Activated T-cell treated with anti-CD3 and anti-CD28 coated beads, Interleukin-2, amount 50 U/mL, for 24 hours (primary cell): ENCODE results near the gene IER5L.
"Not testable (repeated sequence)": the region's sequence is repeated elsewhere in the genome, so short reads cannot be mapped to it uniquely, and the experiment has no call there.

ENCODE experiments used
- DNase-seq: peaks from one replicate; pipeline ENCODE4 v3.0.0-alpha.2; 2020
- H3K27ac Mint-ChIP-seq: 2 replicates; pipeline ENCODE4 v1.8.0; 2020; ENCODE audit warnings: mild to moderate bottlenecking, mixed read lengths
- H3K27me3 Mint-ChIP-seq: 2 replicates; pipeline ENCODE4 v1.8.0; 2020; ENCODE audit warnings: mixed read lengths
- H3K36me3 Mint-ChIP-seq: 2 replicates; pipeline ENCODE4 v1.8.0; 2020; ENCODE audit warnings: low read depth, mixed read lengths
- H3K4me1 Mint-ChIP-seq: 2 replicates; pipeline ENCODE4 v1.8.0; 2020; ENCODE audit warnings: low read depth, mixed read lengths
- H3K4me3 Mint-ChIP-seq: 2 replicates; pipeline ENCODE4 v1.8.0; 2020; ENCODE audit warnings: mild to moderate bottlenecking, moderate library complexity, mixed read lengths
- H3K9me3 Mint-ChIP-seq: 2 replicates; pipeline ENCODE4 v1.8.0; 2020; ENCODE audit warnings: mixed read lengths

The IER5L gene

GRCh38 chr9:129166623-129167557 is 11.2 kb downstream of the IER5L start:
- no peaks in the 10 kb centered on the region for H3K9me3 Mint-ChIP-seq
- H3K4me3 Mint-ChIP-seq, result peak overlapping the region; percentile 20
- peaks cover 25% of the 10 kb centered on the region for H3K4me1 Mint-ChIP-seq
- H3K36me3 Mint-ChIP-seq, result no peaks in the 10 kb centered on the region
- H3K27ac Mint-ChIP-seq, result no peak overlapping the region
- H3K27me3 Mint-ChIP-seq, result peaks cover 2% of the 10 kb centered on the region
- DNase-seq, result peak; percentile 45

GRCh38 chr9:129165198-129165597 is 12.9 kb downstream of the IER5L start:
- Mint-ChIP-seq H3K27me3 (no peaks in the 10 kb centered on the region), H3K27ac (no peak overlapping the region), H3K4me3 (no peak overlapping the region), H3K4me1 (peaks cover 18% of the 10 kb centered on the region), H3K36me3 (no peaks in the 10 kb centered on the region), H3K9me3 (no peaks in the 10 kb centered on the region)
- DNase-seq, result no peak

GRCh38 chr9:129164246-129164930 is 13.7 kb downstream of the IER5L start:
- no peaks in the 10 kb centered on the region for H3K9me3 Mint-ChIP-seq
- H3K27me3 Mint-ChIP-seq, result no peaks in the 10 kb centered on the region
- H3K4me3 Mint-ChIP-seq, result no peak overlapping the region
- no peak for DNase-seq
- peaks cover 15% of the 10 kb centered on the region for H3K4me1 Mint-ChIP-seq
- H3K27ac Mint-ChIP-seq, result no peak overlapping the region
- no peaks in the 10 kb centered on the region for H3K36me3 Mint-ChIP-seq

GRCh38 chr9:129163753-129164152 is 14.3 kb downstream of the IER5L start:
- no peaks in the 10 kb centered on the region for H3K36me3 Mint-ChIP-seq
- DNase-seq, result no peak
- peaks cover 15% of the 10 kb centered on the region for H3K4me1 Mint-ChIP-seq
- no peaks in the 10 kb centered on the region for H3K9me3 Mint-ChIP-seq
- H3K4me3 Mint-ChIP-seq, result no peak overlapping the region
- H3K27me3 Mint-ChIP-seq, result no peaks in the 10 kb centered on the region
- no peak overlapping the region for H3K27ac Mint-ChIP-seq

- not testable (repeated sequence) for H3K27ac Mint-ChIP-seq, H3K4me3 Mint-ChIP-seq, H3K27me3 Mint-ChIP-seq, H3K9me3 Mint-ChIP-seq, DNase-seq, H3K36me3 Mint-ChIP-seq
- H3K4me1 Mint-ChIP-seq, result peaks cover 15% of the 10 kb centered on the region
These were observed 14.8 kb downstream of the IER5L start for GRCh38 chr9:129163198-129163670.

- Mint-ChIP-seq H3K4me1 (peaks cover 10% of the 10 kb centered on the region), H3K4me3 (no peak overlapping the region), H3K27me3 (no peaks in the 10 kb centered on the region), H3K36me3 (no peaks in the 10 kb centered on the region), H3K27ac (no peak overlapping the region), H3K9me3 (no peaks in the 10 kb centered on the region)
- no peak for DNase-seq
These were observed 15.4 kb downstream of the IER5L start for GRCh38 chr9:129162497-129163197.

- no peak overlapping the region for H3K4me3 Mint-ChIP-seq
- no peaks in the 10 kb centered on the region for H3K9me3 Mint-ChIP-seq
- no peak overlapping the region for H3K27ac Mint-ChIP-seq
- H3K36me3 Mint-ChIP-seq, result no peaks in the 10 kb centered on the region
- no peaks in the 10 kb centered on the region for H3K27me3 Mint-ChIP-seq
- no peak for DNase-seq
- H3K4me1 Mint-ChIP-seq, result no peaks in the 10 kb centered on the region
These were observed 16.6 kb downstream of the IER5L start for GRCh38 chr9:129161534-129161837.

- Mint-ChIP-seq H3K4me3 (no peak overlapping the region), H3K36me3 (no peaks in the 10 kb centered on the region), H3K9me3 (no peaks in the 10 kb centered on the region), H3K27ac (no peak overlapping the region), H3K27me3 (no peaks in the 10 kb centered on the region), H3K4me1 (no peaks in the 10 kb centered on the region)
- no peak for DNase-seq
These were observed 17.1 kb downstream of the IER5L start for GRCh38 chr9:129160712-129161533.

- H3K27ac Mint-ChIP-seq, result no peak overlapping the region
- H3K9me3 Mint-ChIP-seq, result no peaks in the 10 kb centered on the region
- H3K36me3 Mint-ChIP-seq, result peaks cover 7% of the 10 kb centered on the region
- no peaks in the 10 kb centered on the region for H3K4me1 Mint-ChIP-seq
- no peaks in the 10 kb centered on the region for H3K27me3 Mint-ChIP-seq
- DNase-seq, result no peak
- no peak overlapping the region for H3K4me3 Mint-ChIP-seq
These were observed 21.9 kb downstream of the IER5L start for GRCh38 chr9:129156163-129156562.

GRCh38 chr9:129154866-129155477 is 23.1 kb downstream of the IER5L start:
- no peak for DNase-seq
- H3K36me3 Mint-ChIP-seq, result peaks cover 12% of the 10 kb centered on the region
- H3K27me3 Mint-ChIP-seq, result no peaks in the 10 kb centered on the region
- no peak overlapping the region for H3K27ac Mint-ChIP-seq
- no peaks in the 10 kb centered on the region for H3K4me1 Mint-ChIP-seq
- H3K9me3 Mint-ChIP-seq, result no peaks in the 10 kb centered on the region
- H3K4me3 Mint-ChIP-seq, result no peak overlapping the region

GRCh38 chr9:129151469-129151868 is 26.6 kb downstream of the IER5L start:
- no peak for DNase-seq
- H3K27me3 Mint-ChIP-seq, result no peaks in the 10 kb centered on the region
- no peaks in the 10 kb centered on the region for H3K4me1 Mint-ChIP-seq
- no peaks in the 10 kb centered on the region for H3K9me3 Mint-ChIP-seq
- no peak overlapping the region for H3K4me3 Mint-ChIP-seq
- no peak overlapping the region for H3K27ac Mint-ChIP-seq
- peaks cover 33% of the 10 kb centered on the region for H3K36me3 Mint-ChIP-seq

- no peak overlapping the region for H3K4me3 Mint-ChIP-seq
- H3K9me3 Mint-ChIP-seq, result no peaks in the 10 kb centered on the region
- H3K36me3 Mint-ChIP-seq, result peaks cover 38% of the 10 kb centered on the region
- H3K27ac Mint-ChIP-seq, result no peak overlapping the region
- H3K4me1 Mint-ChIP-seq, result no peaks in the 10 kb centered on the region
- DNase-seq, result no peak
- no peaks in the 10 kb centered on the region for H3K27me3 Mint-ChIP-seq
These were observed 27.3 kb downstream of the IER5L start for GRCh38 chr9:129150672-129151211.

- H3K4me1 Mint-ChIP-seq, result no peaks in the 10 kb centered on the region
- no peak for DNase-seq
- H3K36me3 Mint-ChIP-seq, result peaks cover 38% of the 10 kb centered on the region
- no peaks in the 10 kb centered on the region for H3K27me3 Mint-ChIP-seq
- H3K4me3 Mint-ChIP-seq, result no peak overlapping the region
- peak overlapping the region; percentile 48 for H3K27ac Mint-ChIP-seq
- H3K9me3 Mint-ChIP-seq, result no peaks in the 10 kb centered on the region
These were observed 27.9 kb downstream of the IER5L start for GRCh38 chr9:129150122-129150521.
